Measurements from ENCODE around the gene FAM131B. TPM values are rescaled to one million over a fixed set of nuclear protein-coding genes. Genes with fewer than 3 reads are reported as not detected.

The FAM131B gene
- total RNA-seq, 1 experiment from 2014 or later: 17.3 TPM

DNA sequence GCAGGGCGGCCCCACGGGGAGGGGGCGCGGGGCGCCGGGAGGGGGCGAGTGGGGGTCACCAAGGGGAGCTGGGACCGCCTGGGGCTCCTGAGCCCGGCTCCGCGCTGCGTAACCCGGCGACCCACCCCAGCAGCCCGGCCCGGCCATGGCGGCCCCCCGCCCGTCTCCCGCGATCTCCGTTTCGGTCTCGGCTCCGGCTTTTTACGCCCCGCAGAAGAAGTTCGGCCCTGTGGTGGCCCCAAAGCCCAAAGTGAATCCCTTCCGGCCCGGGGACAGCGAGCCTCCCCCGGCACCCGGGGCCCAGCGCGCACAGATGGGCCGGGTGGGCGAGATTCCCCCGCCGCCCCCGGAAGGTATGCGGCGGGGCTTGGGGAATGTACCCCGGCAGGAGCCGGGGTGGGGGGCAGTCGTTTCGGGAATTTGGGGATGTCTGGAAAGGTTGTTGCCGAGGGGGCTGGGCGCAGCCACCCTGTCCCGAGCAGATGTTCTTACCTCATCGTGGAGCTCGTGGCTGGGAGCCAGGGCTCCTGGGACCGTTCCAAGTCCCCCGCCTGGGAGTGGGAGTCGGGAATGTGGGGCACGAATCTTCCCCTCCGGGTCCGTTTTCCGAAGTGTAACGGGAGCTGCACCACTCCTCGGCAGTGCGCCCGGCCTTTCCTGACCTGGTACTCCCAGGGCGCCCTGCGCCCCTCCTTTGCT lies 19.1 kb upstream of the FAM131B start:
- peak; percentile 28 for DNase-seq
- H3K4me3 Mint-ChIP-seq: peak overlapping the region in 1 of 2 experiments; percentile 76; a peak in 4 of 5 replicates
- H3K4me2 ChIP-seq (ENCODE audit: insufficient read depth, insufficient read length, low read length): peak overlapping the region; percentile 59

More for the DNA sequence above, 19.1 kb upstream of the FAM131B start:
- Histone ChIP-seq H2BK12ac (ENCODE audit: insufficient read length, low read depth, low read length) (no peak overlapping the region), H3K23ac (ENCODE audit: insufficient read length, low read depth, low read length) (no peak overlapping the region), H4K20me1 (ENCODE audit: control insufficient read depth, insufficient read depth, insufficient read length) (peaks cover 2% of the 10 kb centered on the region), H4K91ac (ENCODE audit: insufficient read length, low read depth, low read length) (no peak overlapping the region), H2AK5ac (ENCODE audit: insufficient read length, low read length) (no peak overlapping the region), H3K18ac (ENCODE audit: insufficient read length, low read depth, low read length) (peak overlapping the region; percentile 85), H2BK15ac (ENCODE audit: low read depth, low read length) (no peak overlapping the region), H4K5ac (ENCODE audit: insufficient read length, low read depth, low read length) (no peak overlapping the region), H3K79me2 (ENCODE audit: insufficient read depth, low read length) (peaks cover 17% of the 10 kb centered on the region; the same call in 1 of the 2 replicates), H2AFZ (ENCODE audit: low read length) (no peak overlapping the region), H4K8ac (replicated peaks; ENCODE audit: insufficient read length, low read depth, low read length) (no peak overlapping the region), H3K79me1 (ENCODE audit: insufficient read depth, low read depth, low read length, poor library complexity, severe bottlenecking) (peaks cover 5% of the 10 kb centered on the region), H2BK120ac (ENCODE audit: low read depth, low read length, poor library complexity, severe bottlenecking) (no peak overlapping the region), H3K9me3 (ENCODE audit: control insufficient read depth, low read depth, low read length) (no peaks in the 10 kb centered on the region), H3K23me2 (ENCODE audit: insufficient read length, low read depth, low read length, poor library complexity, severe bottlenecking) (peaks cover 14% of the 10 kb centered on the region), H2BK20ac (ENCODE audit: low read depth, low read length, poor library complexity, severe bottlenecking) (no peak overlapping the region), H3K27me3 (ENCODE audit: insufficient read depth, low read length) (0 out of 2 replicates have a peak, but pooled peaks cover 2% of the 10 kb centered on the region), H3K4ac (ENCODE audit: low read depth, low read length) (no peak overlapping the region), H3T11ph (ENCODE audit: low read length) (no peak overlapping the region), H2BK5ac (ENCODE audit: insufficient read length, low read length) (no peak overlapping the region), H3K27ac (ENCODE audit: insufficient read length, low read depth, low read length) (no peak overlapping the region), H3K9ac (ENCODE audit: extremely low read depth, insufficient read length, low read length) (peak overlapping the region; percentile 79), H3K4me1 (ENCODE audit: insufficient read depth, low read length) (peaks cover 5% of the 10 kb centered on the region; the same call in 1 of the 2 replicates), H3K56ac (ENCODE audit: insufficient read length, low read depth, low read length) (no peak overlapping the region), H3K14ac (ENCODE audit: insufficient read depth, low read length) (peak overlapping the region; percentile 88)
- H3K36me3 Mint-ChIP-seq (ENCODE audit: insufficient read depth in 1 of 3, low read depth in 3 of 3): peaks cover 5 to 9% (median 7%) of the 10 kb centered on the region in 3 experiments; a peak in 4 of 7 replicates
- no peaks in the 10 kb centered on the region for H3K9me3 Mint-ChIP-seq
- H3K4me1 Mint-ChIP-seq: peaks cover 21 to 23% of the 10 kb centered on the region in 2 experiments
- WGBS (ENCODE audit: extremely low coverage, insufficient read length, low lambda C conversion rate): no CpG with 5 or more reads among the region's 64 CpGs
- H3K27ac Mint-ChIP-seq: no peak overlapping the region
- TF ChIP-seq, protein P1, sequence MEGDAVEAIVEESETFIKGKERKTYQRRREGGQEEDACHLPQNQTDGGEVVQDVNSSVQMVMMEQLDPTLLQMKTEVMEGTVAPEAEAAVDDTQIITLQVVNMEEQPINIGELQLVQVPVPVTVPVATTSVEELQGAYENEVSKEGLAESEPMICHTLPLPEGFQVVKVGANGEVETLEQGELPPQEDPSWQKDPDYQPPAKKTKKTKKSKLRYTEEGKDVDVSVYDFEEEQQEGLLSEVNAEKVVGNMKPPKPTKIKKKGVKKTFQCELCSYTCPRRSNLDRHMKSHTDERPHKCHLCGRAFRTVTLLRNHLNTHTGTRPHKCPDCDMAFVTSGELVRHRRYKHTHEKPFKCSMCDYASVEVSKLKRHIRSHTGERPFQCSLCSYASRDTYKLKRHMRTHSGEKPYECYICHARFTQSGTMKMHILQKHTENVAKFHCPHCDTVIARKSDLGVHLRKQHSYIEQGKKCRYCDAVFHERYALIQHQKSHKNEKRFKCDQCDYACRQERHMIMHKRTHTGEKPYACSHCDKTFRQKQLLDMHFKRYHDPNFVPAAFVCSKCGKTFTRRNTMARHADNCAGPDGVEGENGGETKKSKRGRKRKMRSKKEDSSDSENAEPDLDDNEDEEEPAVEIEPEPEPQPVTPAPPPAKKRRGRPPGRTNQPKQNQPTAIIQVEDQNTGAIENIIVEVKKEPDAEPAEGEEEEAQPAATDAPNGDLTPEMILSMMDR (conservative IDR thresholded peaks at IDR 0.05): no peak
- H3K27me3 Mint-ChIP-seq (ENCODE audit: low read depth): no peaks in the 10 kb centered on the region
